H1 (cell line): ENCODE results near the gene ABHD2. TPM values are rescaled to one million over a fixed set of nuclear protein-coding genes. Genes with fewer than 3 reads are reported as not detected.

Experiments used
- CTCF ChIA-PET: fragments of 300-600 bp; sonication (Branson Sonifier 250); formaldehyde crosslinking; loops from one replicate; lab custom pipeline; 2021; ENCODE audit not compliant: partially characterized antibody; lab: Charles Lee
- POLR2A ChIA-PET: fragments of 300-600 bp; sonication (Branson Sonifier 250); formaldehyde crosslinking; loops from one replicate; lab custom pipeline; 2021; ENCODE audit warnings: inconsistent platforms; ENCODE audit not compliant: partially characterized antibody; lab: Charles Lee
- DNase-seq, 2 experiments: peaks; one replicate each; pipeline versions ENCODE4 v3.0.0 to v3.0.0-alpha.2; 2010 to 2022; ENCODE audit warnings: low spot score in 2 of 2, low read depth in 1 of 2, mixed read lengths in 1 of 2
- FAIRE-seq: peaks from 2 replicates; lab custom pipeline; 2011; peaks lifted over from hg19 to GRCh38; lab: Jason Lieb, UNC
- H2AFZ ChIP-seq: 2 replicates; pipeline ENCODE4 v1.8.1; 2012; ENCODE audit warnings: low read length, inconsistent platforms
- H2AK5ac ChIP-seq: 2 replicates; pipeline ENCODE4 v1.6.1; 2013; ENCODE audit warnings: low read depth, low read length
- H2BK120ac ChIP-seq: replicated peaks from 2 replicates; pipeline ENCODE3; 2013; ENCODE audit warnings: low read depth, low read length, inconsistent platforms
- H2BK12ac ChIP-seq: 2 replicates; pipeline ENCODE4 v1.6.1; 2013; ENCODE audit warnings: low read depth, low read length
- H2BK15ac ChIP-seq: 2 replicates; pipeline ENCODE4 v1.6.1; 2013; ENCODE audit warnings: low read length
- H2BK20ac ChIP-seq: 2 replicates; pipeline ENCODE4 v1.6.1; 2013; ENCODE audit warnings: low read length
- H2BK5ac ChIP-seq: 2 replicates; pipeline ENCODE4 v1.6.1; 2013; ENCODE audit warnings: low read depth, low read length
- H3K14ac ChIP-seq: 2 replicates; pipeline ENCODE4 v1.6.1; 2013; ENCODE audit warnings: inconsistent platforms; ENCODE audit not compliant: insufficient read length
- H3K18ac ChIP-seq: 2 replicates; pipeline ENCODE4 v1.6.1; 2013; ENCODE audit warnings: low read length; ENCODE audit errors: extremely low read depth
- H3K23ac ChIP-seq: 2 replicates; pipeline ENCODE4 v1.6.1; 2013; ENCODE audit warnings: inconsistent platforms; ENCODE audit not compliant: insufficient read length
- H3K23me2 ChIP-seq: 2 replicates; pipeline ENCODE4 v1.6.1; 2013; ENCODE audit warnings: low read depth, low read length
- H3K27ac ChIP-seq: 2 replicates; pipeline ENCODE4 v1.6.1; 2011; ENCODE audit warnings: low read depth, low read length, inconsistent platforms
- H3K27me3 ChIP-seq, 4 experiments: replicated peaks in 1 of 4; 1 replicate in 1 of 4; 2 replicates in 3 of 4; pipeline versions ENCODE4 v1.6.1 to v1.8.1; 2011 to 2013; ENCODE audit warnings: low read length in 3 of 4, mild to moderate bottlenecking in 3 of 4, inconsistent platforms in 2 of 4, mixed read lengths in 2 of 4, moderate library complexity in 1 of 4; ENCODE audit not compliant: control insufficient read depth in 3 of 4, insufficient read depth in 3 of 4; ENCODE audit errors: extremely low read depth in 1 of 4
- H3K36me3 ChIP-seq, 4 experiments: 2 replicates each; pipeline versions ENCODE4 v1.6.1 to v1.8.1; 2011 to 2013; ENCODE audit warnings: mild to moderate bottlenecking in 4 of 4, low read length in 3 of 4, moderate library complexity in 2 of 4, control low read depth in 1 of 4, inconsistent platforms in 1 of 4; ENCODE audit not compliant: insufficient read depth in 4 of 4, control insufficient read depth in 2 of 4
- H3K4ac ChIP-seq: replicated peaks from 2 replicates; pipeline ENCODE3; 2013; ENCODE audit warnings: low read length, low read depth, mixed read lengths, inconsistent platforms; ENCODE audit not compliant: insufficient read length
- H3K4me1 ChIP-seq, 4 experiments: replicated peaks in 1 of 4; 1 replicate in 1 of 4; 2 replicates in 3 of 4; pipeline versions ENCODE4 v1.6.1 to v1.8.1; 2011 to 2013; ENCODE audit warnings: low read length in 3 of 4, inconsistent platforms in 2 of 4, mixed read lengths in 1 of 4; ENCODE audit not compliant: insufficient read depth in 4 of 4, control insufficient read depth in 3 of 4
- H3K4me2 ChIP-seq, 2 experiments: 2 replicates each; pipeline versions ENCODE4 v1.6.1 to v1.8.1; 2011 to 2013; ENCODE audit warnings: low read depth in 2 of 2, low read length in 2 of 2, control low read depth in 1 of 2, inconsistent platforms in 1 of 2, mild to moderate bottlenecking in 1 of 2; ENCODE audit not compliant: insufficient read depth in 1 of 2
- H3K4me3 ChIP-seq, 4 experiments: fragments of 200-600, 300-600 bp in 1 of 4; sonication (generic), shearing (Covaris generic), sonication (Bioruptor Twin) in 1 of 4; 2 replicates each; pipeline versions ENCODE4 v1.5.1 to v1.8.1; 2011 to 2016; ENCODE audit warnings: low read length in 4 of 4, low read depth in 3 of 4, control low read depth in 2 of 4, inconsistent platforms in 2 of 4, mild to moderate bottlenecking in 2 of 4, mixed read lengths in 1 of 4, moderate library complexity in 1 of 4; ENCODE audit not compliant: insufficient read depth in 2 of 4; ENCODE audit errors: extremely low read depth in 1 of 4
- H3K56ac ChIP-seq: replicated peaks from 2 replicates; pipeline ENCODE3; 2013; ENCODE audit warnings: low read depth, mild to moderate bottlenecking, mixed read lengths, low read length, inconsistent platforms; ENCODE audit not compliant: insufficient read length
- H3K79me1 ChIP-seq: 2 replicates; pipeline ENCODE4 v1.6.1; 2013; ENCODE audit warnings: low read depth, low read length, control low read depth
- H3K79me2 ChIP-seq, 2 experiments: 2 replicates each; pipeline versions ENCODE4 v1.6.1 to v1.8.1; 2012 to 2013; ENCODE audit warnings: low read length in 2 of 2, mild to moderate bottlenecking in 2 of 2, inconsistent platforms in 1 of 2; ENCODE audit not compliant: insufficient read depth in 2 of 2, control insufficient read depth in 1 of 2
- H3K9ac ChIP-seq, 4 experiments: replicated peaks in 1 of 4; 1 replicate in 1 of 4; 2 replicates in 3 of 4; pipeline versions ENCODE4 v1.6.1 to v1.8.1; 2011 to 2013; ENCODE audit warnings: low read depth in 3 of 4, low read length in 3 of 4, control low read depth in 2 of 4, mild to moderate bottlenecking in 2 of 4, moderate library complexity in 2 of 4, inconsistent platforms in 1 of 4; ENCODE audit errors: extremely low read depth in 1 of 4
- H3K9me3 ChIP-seq, 2 experiments: 2 replicates each; pipeline versions ENCODE4 v1.6.1 to v1.8.1; 2012 to 2013; ENCODE audit warnings: mild to moderate bottlenecking in 2 of 2, moderate library complexity in 2 of 2, control low read depth in 1 of 2, inconsistent platforms in 1 of 2, low read depth in 1 of 2, low read length in 1 of 2, mixed read lengths in 1 of 2; ENCODE audit not compliant: insufficient read depth in 2 of 2
- H4K20me1 ChIP-seq, 2 experiments: replicated peaks in 1 of 2; 2 replicates each; pipeline versions ENCODE3 to v1.8.1; 2011 to 2013; ENCODE audit warnings: inconsistent platforms in 2 of 2, low read length in 2 of 2, mild to moderate bottlenecking in 1 of 2; ENCODE audit not compliant: insufficient read depth in 2 of 2, control insufficient read depth in 1 of 2
- H4K5ac ChIP-seq: 2 replicates; pipeline ENCODE4 v1.6.1; 2013; ENCODE audit warnings: low read length, low read depth, mixed read lengths, inconsistent platforms; ENCODE audit not compliant: insufficient read length
- H4K8ac ChIP-seq: 2 replicates; pipeline ENCODE4 v1.8.0; 2013; ENCODE audit warnings: mild to moderate bottlenecking, moderate library complexity, low read length, inconsistent platforms; ENCODE audit not compliant: insufficient read depth; ENCODE audit errors: extremely low read depth
- H4K91ac ChIP-seq: replicated peaks from 2 replicates; pipeline ENCODE3; 2013; ENCODE audit warnings: low read length, mixed read lengths, inconsistent platforms; ENCODE audit not compliant: insufficient read length
- ASH2L ChIP-seq: fragments of 200-600, 300-600 bp; sonication (generic); IDR thresholded peaks from one replicate; pipeline ENCODE4 v1.7.1; 2017; ENCODE audit warnings: low read length
- CHD1 ChIP-seq: IDR thresholded peaks from 2 replicates; pipeline ENCODE4 v1.6.1; 2012; ENCODE audit warnings: low read depth, low read length, improper control_type of control experiment
- CTBP2 ChIP-seq: IDR thresholded peaks from 2 replicates; pipeline ENCODE4 v1.7.0; 2011; ENCODE audit warnings: borderline replicate concordance, mild to moderate bottlenecking, moderate library complexity, mixed read lengths, low read length; ENCODE audit not compliant: insufficient read depth, insufficient read length
- GABPA ChIP-seq: IDR thresholded peaks from 2 replicates; pipeline ENCODE4 v1.6.1; 2011; ENCODE audit warnings: mild to moderate bottlenecking, low read length, moderate library complexity, borderline replicate concordance; ENCODE audit not compliant: insufficient read depth
- GTF2F1 ChIP-seq: IDR thresholded peaks from 2 replicates; pipeline ENCODE4 v1.6.1; 2012; ENCODE audit warnings: low read depth, low read length, improper control_type of control experiment, borderline replicate concordance
- HDAC6 ChIP-seq: IDR thresholded peaks from one replicate; pipeline ENCODE4 v1.7.1; 2012; ENCODE audit warnings: low read depth, mild to moderate bottlenecking, inconsistent platforms, low read length, moderate library complexity
- JUN ChIP-seq: IDR thresholded peaks from 2 replicates; pipeline ENCODE4 v1.6.1; 2011; ENCODE audit warnings: low read depth, mild to moderate bottlenecking, improper control_type of control experiment, low read length
- MAX ChIP-seq: IDR thresholded peaks from 2 replicates; pipeline ENCODE4 v1.6.1; 2012; ENCODE audit warnings: inconsistent platforms
- SAP30 ChIP-seq: fragments of 300-600 bp; sonication (generic); IDR thresholded peaks from 2 replicates; pipeline ENCODE4 v1.7.1; 2012; ENCODE audit warnings: low read length, moderate library complexity, mild to moderate bottlenecking, inconsistent platforms; ENCODE audit not compliant: insufficient read depth, insufficient replicate concordance
- SIRT6 ChIP-seq: IDR thresholded peaks from one replicate; pipeline ENCODE4 v1.7.1; 2012; ENCODE audit warnings: low read length, inconsistent platforms
- TAF7 ChIP-seq: optimal IDR thresholded peaks from 2 replicates; pipeline ENCODE3; 2011; ENCODE audit warnings: low read depth, mild to moderate bottlenecking, inconsistent platforms, low read length, moderate library complexity, borderline replicate concordance
- TBP ChIP-seq: IDR thresholded peaks from 2 replicates; pipeline ENCODE4 v1.6.1; 2011; ENCODE audit warnings: low read depth, low read length, improper control_type of control experiment
- ZNF274 ChIP-seq: IDR thresholded peaks from 2 replicates; pipeline ENCODE4 v1.7.0; 2012; ENCODE audit warnings: low read length, borderline replicate concordance; ENCODE audit errors: extremely low read depth
- WGBS, 2 experiments: shearing (Covaris generic) in 1 of 2; methylation state at CpG; one replicate each; pipeline versions ENCODE4 v1.1.6 to v1.1.7; 2013 to 2015; ENCODE audit warnings: low lambda C conversion rate in 2 of 2, mixed read lengths in 2 of 2, inconsistent platforms in 1 of 2, low coverage in 1 of 2, missing lambda C conversion rate in 1 of 2; ENCODE audit not compliant: insufficient replicate concordance in 2 of 2, insufficient coverage in 1 of 2, insufficient read length in 1 of 2; ENCODE audit errors: extremely low coverage in 1 of 2, missing lambda C conversion rate in 1 of 2; 5-methylcytosine and 5-hydroxymethylcytosine counted together
- polyA plus RNA-seq, 7 experiments: library from polyadenylated mRNA; depleted of rRNA in 3 of 7; stranded (reverse) in 5 of 7; unstranded in 2 of 7; fragments of >200 nt in 5 of 7; fragments of 200-250 nt in 2 of 7; gene quantifications; 1 replicate in 5 of 7; 2 replicates in 1 of 7; 4 replicates in 1 of 7; pipeline versions ENCODE4 v1.2.1 to v1.2.3, GENCODE V29; 2011 to 2013; ENCODE audit warnings: missing spikeins in 2 of 7, mixed read lengths in 2 of 7
- total RNA-seq: library from RNA; stranded (reverse); fragmentation: NEBNext Ultra II Directional; extraction: Animal tissue kit (Norgen Biotek cat#: 25700); gene quantifications from 2 replicates; pipeline ENCODE4 v1.2.1, GENCODE V29; 2021

Gene ABHD2
- total and polyA plus RNA-seq, 2 of the 8 experiments (the other 6 are each of a cell fraction or from before 2014, with no cell fraction given) = 9.1 to 23.7 TPM

GRCh38 chr15:89097313-89097712, 9.1 kb downstream of the ABHD2 start:
- Histone ChIP-seq H2AFZ (no peak overlapping the region), H4K5ac (no peak overlapping the region), H4K91ac (no peak overlapping the region), H2BK20ac (no peak overlapping the region), H3K18ac (no peak overlapping the region), H3K27me3 (no peaks in the 10 kb centered on the region), H3K14ac (no peak overlapping the region), H3K23ac (no peak overlapping the region), H4K20me1 (no peaks in the 10 kb centered on the region), H2BK5ac (no peak overlapping the region), H3K4ac (no peak overlapping the region), H3K36me3 (no peaks in the 10 kb centered on the region), H3K4me1 (peaks cover 0 to 6% (median 2%) of the 10 kb centered on the region in 4 experiments; a peak in 2 of 7 replicates), H3K23me2 (no peaks in the 10 kb centered on the region), H3K56ac (no peak overlapping the region), H3K9ac (no peak overlapping the region), H2AK5ac (no peak overlapping the region), H3K9me3 (no peaks in the 10 kb centered on the region), H3K79me1 (no peaks in the 10 kb centered on the region; the same call in 1 of the 2 replicates), H3K27ac (no peak overlapping the region), H4K8ac (no peak overlapping the region), H2BK15ac (no peak overlapping the region), H3K79me2 (peaks cover 0 to 9% of the 10 kb centered on the region in 2 experiments; a peak in 3 of 4 replicates), H2BK120ac (no peak overlapping the region), H2BK12ac (no peak overlapping the region), H3K4me3 (no peak overlapping the region), H3K4me2 (no peak overlapping the region)
- WGBS, 2 experiments = 90% methylated on average over 1 of the region's 1 CpG; no CpG with 5 or more reads in 1 of the 2 experiments
- ChIA-PET POLR2A (interaction anchor here (0.9 to 3.1 kb wide), 2 partner anchors 9 to 17 kb away, joined by 3 to 20 read pairs; partner anchors contain the start of gene ABHD2), CTCF (interaction anchor here (0.9 to 3.8 kb wide), 11 partner anchors 11 to 227 kb away, joined by 3 to 16 read pairs (median 5); no protein-coding TSS in a partner anchor)
- DNase-seq (no peak), FAIRE-seq (no peak)
- TF ChIP-seq ASH2L = no peak
- no peak for TF ChIP-seq ZNF274
- TF ChIP-seq TBP = no peak
- no peak for TF ChIP-seq GTF2F1
- no peak for TF ChIP-seq MAX
- TF ChIP-seq TAF7 = no peak
- TF ChIP-seq SAP30 = no peak
- TF ChIP-seq CHD1 = no peak
- no peak for TF ChIP-seq HDAC6
- TF ChIP-seq GABPA = no peak
- TF ChIP-seq JUN = no peak
- TF ChIP-seq SIRT6 = no peak
- no peak for TF ChIP-seq CTBP2
